CD4-positive, alpha-beta T cell treated with Interleukin-21 for 1 hour (primary cell): ENCODE data around the gene KDM3A.

Experiments used
- DNase-seq: peaks from one replicate; pipeline ENCODE4 v3.0.0-alpha.2; 2020

Gene KDM3A, protein sequence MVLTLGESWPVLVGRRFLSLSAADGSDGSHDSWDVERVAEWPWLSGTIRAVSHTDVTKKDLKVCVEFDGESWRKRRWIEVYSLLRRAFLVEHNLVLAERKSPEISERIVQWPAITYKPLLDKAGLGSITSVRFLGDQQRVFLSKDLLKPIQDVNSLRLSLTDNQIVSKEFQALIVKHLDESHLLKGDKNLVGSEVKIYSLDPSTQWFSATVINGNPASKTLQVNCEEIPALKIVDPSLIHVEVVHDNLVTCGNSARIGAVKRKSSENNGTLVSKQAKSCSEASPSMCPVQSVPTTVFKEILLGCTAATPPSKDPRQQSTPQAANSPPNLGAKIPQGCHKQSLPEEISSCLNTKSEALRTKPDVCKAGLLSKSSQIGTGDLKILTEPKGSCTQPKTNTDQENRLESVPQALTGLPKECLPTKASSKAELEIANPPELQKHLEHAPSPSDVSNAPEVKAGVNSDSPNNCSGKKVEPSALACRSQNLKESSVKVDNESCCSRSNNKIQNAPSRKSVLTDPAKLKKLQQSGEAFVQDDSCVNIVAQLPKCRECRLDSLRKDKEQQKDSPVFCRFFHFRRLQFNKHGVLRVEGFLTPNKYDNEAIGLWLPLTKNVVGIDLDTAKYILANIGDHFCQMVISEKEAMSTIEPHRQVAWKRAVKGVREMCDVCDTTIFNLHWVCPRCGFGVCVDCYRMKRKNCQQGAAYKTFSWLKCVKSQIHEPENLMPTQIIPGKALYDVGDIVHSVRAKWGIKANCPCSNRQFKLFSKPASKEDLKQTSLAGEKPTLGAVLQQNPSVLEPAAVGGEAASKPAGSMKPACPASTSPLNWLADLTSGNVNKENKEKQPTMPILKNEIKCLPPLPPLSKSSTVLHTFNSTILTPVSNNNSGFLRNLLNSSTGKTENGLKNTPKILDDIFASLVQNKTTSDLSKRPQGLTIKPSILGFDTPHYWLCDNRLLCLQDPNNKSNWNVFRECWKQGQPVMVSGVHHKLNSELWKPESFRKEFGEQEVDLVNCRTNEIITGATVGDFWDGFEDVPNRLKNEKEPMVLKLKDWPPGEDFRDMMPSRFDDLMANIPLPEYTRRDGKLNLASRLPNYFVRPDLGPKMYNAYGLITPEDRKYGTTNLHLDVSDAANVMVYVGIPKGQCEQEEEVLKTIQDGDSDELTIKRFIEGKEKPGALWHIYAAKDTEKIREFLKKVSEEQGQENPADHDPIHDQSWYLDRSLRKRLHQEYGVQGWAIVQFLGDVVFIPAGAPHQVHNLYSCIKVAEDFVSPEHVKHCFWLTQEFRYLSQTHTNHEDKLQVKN (N-terminal part only)

DNA sequence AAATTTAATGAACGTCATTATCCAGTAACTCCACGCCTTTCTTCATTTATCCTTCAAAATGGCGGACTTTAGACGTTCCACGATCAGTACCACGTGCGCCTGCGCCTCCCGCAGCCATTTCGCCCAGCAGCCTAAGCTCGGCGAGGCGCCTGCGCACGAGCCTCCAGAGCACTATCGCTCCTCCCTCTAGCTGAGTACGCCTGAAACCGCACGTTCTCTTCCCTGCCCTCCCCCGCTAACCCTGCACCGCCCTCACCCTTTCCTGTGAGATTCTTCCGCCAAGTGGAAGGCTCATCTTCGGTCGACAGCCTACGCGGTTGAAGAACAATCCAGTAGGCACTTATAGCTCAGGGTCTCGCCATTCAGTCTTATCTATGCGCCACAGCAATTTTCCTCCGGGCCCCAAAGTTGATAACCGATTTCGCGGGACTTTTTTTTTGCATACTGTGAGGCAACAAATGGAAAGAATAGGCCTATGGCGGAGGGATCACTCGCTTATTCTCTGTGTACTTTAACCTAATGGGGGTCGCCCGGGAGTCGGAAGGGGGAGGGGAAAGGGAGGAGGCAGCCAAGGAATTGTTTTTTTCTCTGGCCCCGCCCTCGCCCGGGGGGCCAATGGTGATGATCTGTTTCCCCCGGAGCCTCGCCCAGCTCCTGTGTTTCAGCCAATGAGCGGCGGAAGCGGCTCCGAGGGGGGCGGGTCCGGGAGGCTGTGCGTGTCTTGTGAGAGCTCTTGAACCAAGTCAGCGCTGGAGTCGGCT is at the start of gene KDM3A:
TSS of gene KDM3A (plus strand) at position 741 of the 761 bp plus-strand sequence. CDS start 677 bp downstream, outside the sequence.
- DNase-seq: peak; percentile 99

DNA sequence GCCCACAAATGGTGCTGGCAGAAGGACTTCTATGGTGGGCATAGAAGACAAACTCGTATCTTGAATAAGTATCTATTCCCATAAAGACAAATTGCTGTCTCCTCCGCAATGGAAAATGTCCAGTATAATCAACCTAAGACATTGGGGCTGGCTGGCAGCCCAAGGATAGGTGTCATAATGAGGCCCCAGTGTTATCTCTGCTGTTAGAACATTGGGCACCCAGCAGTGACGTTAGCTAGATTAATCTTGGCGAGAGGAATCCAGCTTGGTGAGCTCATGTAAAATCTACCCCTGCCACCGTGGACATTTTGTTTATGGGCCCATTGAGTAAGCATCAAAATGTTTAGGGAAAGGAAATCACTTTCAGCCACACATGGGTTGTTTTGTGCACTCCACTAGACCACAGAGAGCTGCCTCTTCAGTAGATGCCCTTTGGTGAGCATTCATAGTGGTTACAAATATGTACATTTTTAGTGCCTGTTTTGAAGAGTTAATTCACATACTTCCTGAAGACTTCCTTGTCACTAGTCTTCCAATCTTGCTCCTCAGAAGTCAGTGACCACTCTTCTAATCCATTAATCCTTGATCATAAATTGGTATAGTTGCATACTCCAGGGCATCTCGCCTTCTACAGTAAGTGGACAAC is 48.2 kb upstream of the KDM3A start:
- no peak for DNase-seq

DNA sequence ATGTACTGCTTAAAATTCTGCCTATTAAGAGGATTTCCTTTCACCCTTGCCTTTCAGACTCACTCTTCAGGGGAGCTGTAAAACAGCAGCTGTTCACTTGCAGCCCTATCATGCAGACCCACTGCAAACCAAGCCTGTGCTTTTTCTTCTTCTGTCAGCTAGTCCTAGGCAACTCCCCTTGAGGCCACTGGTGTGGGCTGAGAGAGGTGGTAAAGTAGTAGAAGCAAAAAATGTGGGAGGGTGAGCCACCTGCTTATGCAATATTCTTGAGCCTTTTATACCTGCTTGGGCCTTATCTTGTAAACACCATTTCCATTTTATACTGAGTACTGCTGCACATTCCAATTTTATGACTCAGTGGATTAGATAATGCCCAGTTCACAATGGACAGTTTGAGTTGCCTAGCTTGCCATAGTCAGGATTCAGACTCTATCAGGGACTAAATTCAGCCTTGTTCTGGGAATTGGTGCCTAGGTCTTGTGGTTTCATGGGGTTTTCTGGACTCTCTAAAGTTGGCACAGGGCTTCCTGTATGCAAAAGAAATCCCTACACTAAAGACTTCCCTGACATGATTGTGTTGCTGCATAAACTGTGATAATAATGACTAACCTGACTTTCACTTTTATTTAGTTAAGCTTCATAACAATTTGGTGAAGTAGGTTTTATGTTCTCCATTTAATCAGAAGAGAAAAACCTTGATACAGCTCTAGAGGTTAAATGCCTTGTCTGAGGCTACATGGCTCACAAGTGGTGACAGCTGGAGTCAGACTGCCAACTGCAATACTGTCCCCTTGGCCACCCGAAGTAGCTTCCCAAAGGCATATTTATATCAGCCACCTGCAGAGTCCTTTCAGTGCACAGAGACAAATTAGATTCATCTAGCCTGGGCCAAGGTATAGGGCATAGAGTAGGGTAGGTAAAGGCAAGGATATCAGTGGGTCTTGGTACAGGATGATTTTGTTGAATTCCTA is 47.4 kb upstream of the KDM3A start:
- DNase-seq: no peak

DNA sequence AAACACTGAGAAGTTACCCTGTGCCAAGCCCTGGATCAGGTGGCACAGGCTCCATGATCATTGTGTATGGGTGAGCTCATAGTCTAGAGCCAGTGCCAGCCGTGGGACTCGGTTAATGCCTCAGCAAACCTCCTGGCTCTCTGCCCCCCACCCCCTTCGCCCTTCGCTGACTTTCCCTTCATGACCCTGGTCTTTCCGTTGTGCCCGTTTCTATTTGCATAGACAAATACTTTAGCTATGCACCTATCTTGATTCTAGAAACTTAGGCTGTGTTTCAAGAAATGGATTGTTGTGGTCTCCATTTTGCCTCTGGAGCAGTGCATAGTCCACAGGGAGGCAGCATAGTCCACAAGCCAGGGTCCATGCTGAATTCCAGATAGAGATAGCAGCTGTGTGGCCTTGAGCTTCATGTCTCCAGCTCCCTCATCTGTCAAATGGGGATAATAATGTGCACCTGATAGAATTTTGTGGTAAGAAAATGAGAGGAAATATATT is 44.8 kb upstream of the KDM3A start:
- DNase-seq: peak; percentile 18

DNA sequence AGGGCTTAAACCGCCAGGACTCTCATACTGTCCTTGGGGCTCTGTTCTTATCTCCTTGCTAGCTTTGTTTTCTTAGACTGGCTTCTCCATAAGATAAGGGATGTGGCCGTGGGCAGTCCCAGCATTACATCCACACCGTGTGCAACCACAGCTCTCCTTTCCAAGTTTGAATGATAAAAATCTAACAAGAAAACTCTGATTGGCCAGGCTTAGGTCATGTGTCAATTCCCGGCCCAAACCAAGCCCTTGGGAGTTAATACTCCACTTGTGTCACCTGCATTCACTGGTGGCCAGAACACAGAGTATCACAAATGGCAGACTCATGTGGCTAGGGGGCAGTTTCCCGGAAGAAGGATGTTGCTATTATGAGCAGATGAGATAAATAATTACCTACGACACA is 43.2 kb upstream of the KDM3A start:
- no peak for DNase-seq

DNA sequence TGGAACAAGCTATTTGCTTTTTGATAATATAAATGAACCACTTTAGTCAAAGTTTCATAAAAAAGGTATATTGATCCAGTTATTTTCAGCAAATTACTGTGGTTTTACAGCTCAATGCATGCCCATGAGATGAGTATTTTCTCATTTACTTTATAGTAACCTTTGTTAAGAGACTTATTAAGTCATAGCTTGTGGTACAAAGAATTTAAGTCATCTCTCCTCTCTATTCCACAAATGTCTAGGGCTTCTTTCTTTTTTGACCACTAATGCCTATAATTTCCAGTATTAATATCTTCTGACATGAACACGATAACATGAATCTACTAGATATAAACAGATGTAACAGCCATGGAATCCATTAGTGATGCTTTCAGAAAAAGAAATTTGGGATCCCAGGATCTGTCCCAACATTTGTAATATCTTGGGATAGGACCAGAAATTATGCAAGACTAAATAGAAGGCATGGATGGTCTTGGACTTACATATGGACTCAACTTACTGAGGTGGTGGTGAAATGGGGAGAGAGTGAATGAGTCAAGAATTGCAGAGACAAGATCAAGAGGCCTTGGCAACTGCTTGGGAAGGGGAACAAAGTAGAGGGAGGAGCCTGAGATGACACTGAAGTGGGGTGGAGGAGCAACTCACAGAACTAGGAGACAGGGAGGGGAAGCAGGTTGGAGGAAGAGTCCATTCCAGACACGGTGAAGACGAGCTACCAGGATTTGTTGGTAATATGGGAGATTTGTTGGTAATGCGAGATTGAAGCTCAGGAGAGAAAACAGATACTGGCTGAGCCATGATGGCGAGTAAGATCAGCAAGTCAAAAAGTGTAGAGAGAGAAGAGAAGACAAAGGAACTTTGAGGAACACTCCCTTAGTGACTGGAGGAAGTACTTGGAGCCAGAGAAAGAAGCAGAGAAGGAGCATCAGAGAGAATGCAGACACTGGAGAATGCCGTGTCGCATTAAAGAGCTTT is 42.4 kb upstream of the KDM3A start:
- DNase-seq: no peak

DNA sequence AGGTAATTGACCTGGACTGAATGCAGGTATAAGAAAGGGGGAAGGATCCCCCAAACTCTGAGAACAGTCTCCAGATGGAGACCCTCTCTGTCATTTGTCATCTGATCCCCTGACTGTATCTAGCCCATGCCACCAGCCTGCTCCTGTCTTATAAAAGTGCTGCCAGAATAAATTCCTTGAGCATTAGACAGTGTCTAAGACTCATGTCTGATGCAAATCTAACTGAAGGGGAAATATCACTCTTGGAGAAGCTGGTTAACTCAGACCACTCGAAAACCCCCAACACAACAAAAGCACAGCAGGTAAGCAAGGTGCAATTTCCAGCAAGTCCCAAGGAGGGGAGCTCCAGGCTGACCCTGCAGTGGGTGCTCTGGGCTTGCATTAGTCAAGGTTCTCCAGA is 40.9 kb upstream of the KDM3A start:
- no peak for DNase-seq

DNA sequence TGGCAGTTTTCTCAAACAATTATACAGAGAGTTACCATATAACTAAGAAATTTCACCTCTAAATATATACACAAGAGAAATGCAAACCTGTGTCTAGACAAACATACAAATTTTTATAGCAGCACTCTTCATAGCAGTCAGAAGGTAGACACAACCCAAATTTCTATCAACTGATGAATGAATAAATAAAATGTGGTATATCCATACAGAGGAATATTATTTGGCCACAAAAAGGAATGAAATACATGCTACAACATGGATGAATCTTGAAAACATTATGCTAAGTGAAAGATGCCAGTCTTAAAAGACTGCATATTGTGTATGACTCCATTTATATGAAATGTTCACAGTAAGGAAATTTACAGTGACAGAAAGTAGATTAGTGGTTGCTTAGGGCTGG is 30.6 kb upstream of the KDM3A start:
- no peak for DNase-seq

DNA sequence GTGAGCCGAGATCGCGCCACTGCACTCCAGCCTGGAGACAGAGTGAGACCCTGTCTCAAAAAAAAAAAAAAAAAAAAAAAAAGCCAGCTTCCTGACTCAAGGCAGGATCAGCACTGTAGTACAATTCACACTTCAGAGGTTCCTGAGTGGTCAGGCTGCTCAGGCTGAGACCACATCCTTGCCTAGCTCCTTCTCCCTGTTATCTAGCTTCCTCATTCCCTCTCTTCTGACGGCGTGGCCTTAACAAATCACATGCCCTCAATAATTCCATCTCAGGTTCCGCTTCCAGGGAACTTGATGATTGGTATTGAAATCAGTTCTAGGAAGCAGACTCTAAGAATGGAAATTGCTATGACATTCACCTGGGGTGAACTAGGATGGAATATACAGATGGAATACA is 29.8 kb upstream of the KDM3A start:
- no peak for DNase-seq

DNA sequence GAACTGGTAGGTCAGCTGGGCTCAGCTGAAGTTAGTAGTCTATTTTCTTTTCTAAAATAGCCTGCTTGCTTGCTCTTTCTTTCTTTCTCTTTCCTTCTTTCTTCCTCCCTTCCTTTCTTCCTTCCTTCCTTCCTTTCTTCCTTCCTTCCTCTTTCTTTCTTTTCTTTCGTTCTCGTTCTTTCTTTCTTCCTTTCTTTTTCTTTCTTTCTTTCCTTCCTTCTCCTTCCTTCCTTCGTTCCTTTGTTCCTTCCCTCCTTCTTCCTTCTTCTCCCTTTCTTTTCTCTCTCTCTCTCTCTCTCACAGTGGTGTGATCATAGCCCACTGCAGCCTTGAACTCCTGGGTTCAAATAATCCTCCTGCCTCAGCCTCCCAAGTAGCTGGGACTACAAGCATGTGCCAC is 29.2 kb upstream of the KDM3A start:
- DNase-seq: no peak

DNA sequence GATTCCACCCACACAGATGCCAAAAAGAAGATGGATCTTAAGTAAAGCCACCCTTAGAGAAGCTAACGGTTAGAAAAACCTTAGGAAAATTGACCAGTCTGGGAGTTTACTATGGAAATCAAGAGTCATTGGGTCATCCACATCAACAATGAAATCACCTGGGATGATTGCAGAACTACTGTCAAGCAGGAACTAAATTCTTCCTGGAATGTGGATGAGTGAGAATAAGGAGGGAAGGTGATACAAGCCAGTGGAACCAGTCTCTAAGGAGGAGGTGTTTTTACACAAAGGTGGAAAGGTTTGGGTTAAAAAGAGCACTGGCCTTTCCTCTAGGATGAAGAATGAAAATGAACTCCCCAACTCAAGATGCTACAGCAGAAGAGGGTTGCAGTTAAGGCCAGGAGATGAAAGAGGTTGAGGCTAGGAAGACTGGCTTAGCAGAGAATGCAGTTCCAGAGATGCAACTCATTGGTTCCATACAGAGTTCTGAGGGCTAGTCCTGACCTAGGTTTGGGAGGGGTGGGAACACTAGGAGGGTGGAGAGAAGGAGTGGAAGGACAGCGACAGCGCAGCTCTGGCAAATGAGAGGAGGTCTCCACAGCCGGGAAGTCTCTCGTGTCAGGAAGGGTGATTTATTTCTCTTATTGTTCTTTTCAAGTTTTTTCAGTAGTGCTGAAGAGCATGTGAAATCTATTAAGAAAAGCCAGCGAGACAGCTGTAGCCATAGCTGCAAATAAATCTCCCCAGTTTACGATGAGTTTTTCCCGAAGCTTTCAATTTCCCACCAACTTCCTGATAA is 27.7 kb upstream of the KDM3A start:
- DNase-seq: no peak

DNA sequence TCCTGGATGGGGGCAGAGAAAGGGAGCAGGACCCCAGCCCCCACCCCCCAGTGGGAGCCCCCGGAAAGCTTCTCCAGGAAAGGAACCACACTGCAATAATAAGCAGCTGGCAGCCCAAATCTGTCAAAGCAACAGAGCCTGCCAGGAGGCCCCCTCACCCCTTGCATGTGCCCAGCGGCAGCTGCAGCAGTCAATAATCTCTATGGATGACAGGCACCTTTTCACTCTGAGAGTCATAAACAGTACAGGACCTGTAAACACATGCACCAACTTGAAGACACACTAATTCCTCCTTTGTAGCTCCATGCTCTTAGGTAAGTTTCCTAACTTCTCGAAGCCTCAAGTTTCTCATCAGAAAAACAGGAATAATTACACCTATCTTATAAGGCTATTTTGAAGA is 26.2 kb upstream of the KDM3A start:
- DNase-seq: no peak

DNA sequence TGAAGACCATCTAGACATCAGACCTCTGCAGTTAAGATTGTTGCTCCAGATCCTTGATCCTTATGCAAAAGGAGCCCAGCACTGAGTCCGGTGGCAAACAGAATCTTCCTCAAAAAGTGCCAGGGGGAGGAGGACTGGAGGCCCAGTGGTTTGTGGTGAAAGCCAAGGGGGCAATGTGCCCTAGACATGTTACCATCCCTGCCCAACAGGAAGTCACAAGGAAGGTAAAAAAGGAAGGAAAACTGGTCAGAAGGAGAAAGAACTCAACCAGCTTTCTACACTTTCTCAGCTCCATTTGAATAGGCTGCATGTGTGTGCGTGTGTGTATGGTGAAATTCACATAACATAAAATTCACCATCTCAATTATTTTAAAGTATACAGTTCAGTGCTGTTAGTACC is 25.0 kb upstream of the KDM3A start:
- DNase-seq: no peak

DNA sequence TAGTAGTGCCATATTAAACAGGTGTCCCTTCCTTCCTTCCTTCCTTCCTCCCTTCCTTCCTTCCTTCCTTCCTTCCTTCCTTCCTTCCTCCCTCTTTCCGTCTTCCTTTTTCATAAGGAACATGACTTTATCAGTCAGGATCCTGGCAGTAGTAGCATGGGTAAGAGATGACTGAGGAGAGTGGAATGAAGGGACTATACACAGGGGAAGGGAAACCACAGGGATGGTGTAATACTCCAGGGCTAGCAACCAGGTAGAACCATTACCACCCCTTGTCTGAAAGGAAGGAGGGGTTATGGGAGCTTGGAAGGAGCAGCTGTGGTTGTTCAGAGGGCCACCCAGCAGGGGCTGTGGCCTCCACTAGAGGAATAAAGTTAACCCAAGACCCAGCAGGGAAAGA is 23.2 kb upstream of the KDM3A start:
- no peak for DNase-seq

DNA sequence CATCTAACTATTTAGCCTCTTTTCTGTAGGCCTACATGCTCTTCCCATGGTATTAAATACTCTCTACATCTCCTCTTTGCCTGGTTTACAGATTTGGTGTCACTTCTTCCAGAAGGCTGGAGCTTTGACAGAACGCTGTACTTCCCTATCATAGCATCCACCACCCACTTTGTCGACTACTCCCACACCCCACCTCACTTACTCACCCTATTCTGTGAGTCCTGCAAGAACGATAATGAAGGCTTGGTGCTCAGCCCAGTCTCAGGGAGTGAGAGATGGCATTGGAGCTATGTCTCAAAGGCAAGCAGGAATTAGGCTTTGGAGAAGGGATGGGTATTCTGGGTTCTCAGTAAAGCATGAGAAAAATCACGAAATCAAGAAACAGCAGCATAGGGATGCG is 20.3 kb upstream of the KDM3A start:
- no peak for DNase-seq

DNA sequence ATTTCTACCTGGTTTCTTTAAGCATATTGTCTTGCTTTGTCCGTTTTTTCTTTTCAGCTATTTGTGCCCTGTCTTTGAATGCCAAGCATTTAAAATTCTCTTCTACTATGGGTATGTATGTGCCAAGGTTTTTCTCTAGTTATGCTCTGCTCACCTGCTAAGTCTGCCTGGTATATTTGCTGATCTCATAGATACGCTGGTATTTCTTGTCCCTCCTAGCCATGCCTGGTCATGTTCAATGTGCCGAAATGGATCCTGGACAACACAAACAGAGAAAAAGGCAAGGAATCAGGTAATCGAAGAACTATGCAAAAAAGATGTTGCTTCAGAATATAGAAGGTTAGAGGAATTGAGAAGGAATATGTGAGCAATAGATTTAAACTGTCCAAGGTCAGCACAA is 14.9 kb upstream of the KDM3A start:
- no peak for DNase-seq

DNA sequence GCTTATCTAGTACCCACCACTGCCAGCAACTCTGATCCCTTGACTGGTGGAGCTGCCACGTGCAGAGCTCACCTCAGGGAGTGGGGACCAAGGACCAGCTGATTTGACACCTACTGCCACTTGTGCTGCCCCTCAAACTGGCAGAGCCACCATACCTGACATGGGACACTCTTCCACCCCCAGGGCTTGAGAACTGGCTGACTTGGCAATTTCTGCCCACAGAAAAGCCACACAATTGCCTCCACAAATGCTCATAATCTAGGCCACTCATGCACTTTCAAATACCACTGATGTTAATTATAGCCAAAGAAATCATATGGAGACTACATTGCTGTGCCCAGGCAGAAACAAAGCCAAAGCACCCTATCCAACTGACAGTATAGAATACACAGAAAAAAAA is 11.8 kb upstream of the KDM3A start:
- DNase-seq: no peak

DNA sequence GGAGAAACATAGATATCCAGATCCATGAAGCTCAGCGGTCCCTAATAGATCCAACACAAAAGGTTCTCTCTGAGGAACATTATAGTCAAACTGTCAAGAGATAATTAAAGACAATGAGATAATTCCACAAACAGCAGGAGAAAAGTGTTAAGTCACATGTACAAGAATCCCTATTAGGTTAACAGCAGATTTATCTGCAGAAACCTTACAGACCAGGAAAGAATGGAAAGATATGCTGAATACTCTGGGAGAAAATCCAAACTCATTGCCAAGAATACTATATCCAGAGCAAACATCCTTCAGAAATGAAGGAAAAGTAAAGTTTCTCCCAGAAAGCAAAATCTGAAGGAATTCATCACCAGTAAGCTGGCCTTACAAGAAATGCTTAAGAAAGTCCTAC is 10.8 kb upstream of the KDM3A start:
- DNase-seq: no peak
